NCI-H128 (cell line): ENCODE measurements around the gene PTPN3.
A peak's percentile ranks its signal among the peaks of the same experiment; 100 is the strongest.
"Not testable (repeated sequence)": the region's sequence is repeated elsewhere in the genome, so short reads cannot be mapped to it uniquely, and the experiment has no call there.

Source experiments
- DNase-seq: peaks from one replicate; lab custom pipeline; 2025; ENCODE audit not compliant: unreplicated experiment; lab: John Stamatoyannopoulos, UW

The PTPN3 gene

DNA sequence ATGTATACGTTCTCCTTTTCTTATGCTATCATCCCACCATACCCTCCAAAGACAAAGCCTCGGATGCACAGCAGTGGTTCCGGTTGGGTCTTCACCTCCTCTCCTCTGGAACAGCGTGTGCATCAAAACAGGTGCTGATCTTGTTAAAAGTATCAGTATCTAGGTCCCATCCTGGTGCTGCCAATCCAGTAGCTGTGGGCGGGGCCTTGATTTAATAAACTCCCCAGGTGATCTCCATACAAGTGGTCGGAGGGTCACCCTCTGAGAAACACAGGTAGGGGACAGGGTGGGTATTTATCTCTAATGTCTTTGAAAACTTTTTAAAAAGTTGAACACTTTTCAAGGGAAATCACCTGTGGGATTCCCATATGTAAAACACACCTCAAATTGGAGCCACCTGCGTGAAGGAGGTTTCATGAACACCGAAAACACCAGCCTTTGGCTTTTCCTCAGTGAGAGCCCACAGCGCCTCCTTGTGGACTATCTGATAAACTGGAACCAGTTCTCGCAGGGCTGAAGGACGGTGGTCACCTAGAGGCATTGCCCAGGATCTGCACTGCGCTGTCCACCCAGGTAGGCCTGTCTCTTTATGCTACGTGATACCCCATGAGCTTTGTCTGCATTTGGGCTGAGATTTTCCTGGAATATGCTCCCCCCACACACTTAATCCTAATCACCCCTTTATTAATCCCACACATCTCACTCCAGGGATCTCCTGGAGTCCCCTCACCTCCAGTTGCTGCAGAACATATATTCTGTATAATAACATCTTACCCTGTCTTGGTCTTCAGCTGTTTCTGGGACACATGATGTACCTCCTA is 96.7 kb downstream of the PTPN3 start:
- DNase-seq = peak; percentile 6

DNA sequence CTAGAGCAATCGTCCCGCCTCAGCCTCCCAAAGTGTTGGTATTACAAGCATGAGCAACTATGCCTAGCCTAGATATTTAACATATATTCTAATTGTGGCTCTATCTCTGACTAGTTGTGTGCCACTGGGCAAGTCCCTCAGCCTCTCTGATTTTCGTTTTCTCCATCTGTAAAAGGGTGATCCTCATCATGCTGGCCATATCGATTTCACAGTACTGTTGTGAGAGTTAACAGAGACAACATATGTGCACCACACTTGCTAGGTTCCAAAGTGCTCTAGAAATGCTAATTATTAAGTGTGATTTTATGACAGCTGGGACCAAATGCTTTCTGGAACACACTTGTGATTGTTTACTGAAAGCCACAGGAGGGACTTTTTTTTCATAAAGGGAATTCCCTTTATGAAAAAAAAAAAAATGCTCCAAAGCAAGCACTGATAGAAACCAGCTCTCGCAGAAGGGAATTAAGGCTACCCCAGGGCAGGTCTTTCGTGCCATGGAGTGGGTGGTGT is 98.8 kb downstream of the PTPN3 start:
- no peak for DNase-seq

DNA sequence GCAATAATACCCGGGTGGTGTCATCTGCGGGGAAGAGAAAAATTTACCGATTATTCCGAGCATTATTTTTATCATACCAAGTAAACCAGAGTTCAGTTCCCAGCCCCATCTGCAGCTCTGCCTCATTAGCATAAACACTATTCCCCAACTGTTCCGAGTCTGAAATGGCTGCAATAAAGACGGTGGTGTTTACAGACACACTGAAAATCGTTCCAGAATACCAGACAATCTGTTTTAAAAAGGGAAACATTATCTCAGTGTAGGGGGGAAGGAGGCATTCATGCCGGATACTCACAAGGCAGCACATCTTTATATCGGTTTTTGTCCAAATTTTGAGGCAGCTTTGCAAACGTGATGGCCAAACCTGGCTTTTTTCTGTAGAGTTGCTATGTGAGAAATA is 106.9 kb downstream of the PTPN3 start:
- no peak for DNase-seq

DNA sequence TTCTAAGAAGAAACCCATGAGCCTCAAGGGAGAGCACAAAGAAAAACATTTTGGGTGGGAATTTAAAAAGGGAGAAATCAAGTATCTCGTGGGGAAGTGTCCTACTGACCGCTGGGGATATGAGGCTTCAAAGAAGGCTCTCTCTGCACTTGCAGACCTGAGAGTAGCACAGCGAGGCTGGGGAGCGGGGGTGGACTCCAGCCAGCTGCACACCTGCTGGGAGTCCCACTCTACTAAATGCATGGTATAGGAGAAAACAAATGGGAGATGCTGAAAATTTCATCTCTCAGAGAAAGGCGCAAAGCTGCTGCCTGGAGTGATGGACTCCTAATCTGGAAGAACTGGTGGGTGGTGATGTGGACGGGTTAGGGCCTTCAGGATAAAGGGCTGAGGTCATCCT is 110.3 kb downstream of the PTPN3 start:
- no peak for DNase-seq

DNA sequence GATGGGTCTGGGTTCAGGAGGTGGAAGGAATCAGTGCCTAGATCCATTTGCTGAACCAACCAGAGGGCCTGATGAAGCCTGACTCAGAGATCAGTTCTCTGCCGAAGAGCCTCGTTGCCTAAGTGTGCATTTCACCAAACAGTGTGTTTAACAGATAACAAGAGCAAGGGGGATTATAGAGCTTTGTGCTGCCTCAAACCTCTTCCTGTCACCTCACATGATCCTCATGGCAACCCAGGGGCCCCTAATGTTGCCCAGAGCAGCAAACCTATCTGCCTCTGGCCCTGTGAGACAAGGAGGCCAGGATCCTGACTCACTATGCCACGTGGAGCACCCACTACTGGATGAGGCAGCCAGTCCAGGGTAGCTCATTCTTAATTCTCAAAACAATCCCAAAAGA is 110.9 kb downstream of the PTPN3 start:
- DNase-seq = no peak

DNA sequence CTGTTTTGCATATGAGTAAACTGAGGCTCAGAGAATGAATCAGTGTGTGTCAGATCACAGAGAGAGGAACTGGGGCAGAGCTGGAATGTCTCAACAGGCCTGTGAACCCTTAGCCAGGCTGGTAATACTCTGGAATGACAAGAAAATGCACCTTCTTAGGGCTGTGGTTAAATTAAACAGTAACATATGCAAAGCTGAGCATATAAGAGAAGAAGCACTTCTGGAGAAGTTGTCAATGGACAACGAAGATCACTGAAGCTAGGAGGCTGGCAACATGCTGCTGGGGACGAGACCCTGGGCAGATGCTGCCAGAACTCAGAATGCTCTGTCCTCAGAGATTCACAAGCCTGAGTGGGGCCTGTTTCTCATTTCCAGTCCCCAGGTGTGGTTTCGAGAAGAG is 112.6 kb downstream of the PTPN3 start:
- no peak for DNase-seq

DNA sequence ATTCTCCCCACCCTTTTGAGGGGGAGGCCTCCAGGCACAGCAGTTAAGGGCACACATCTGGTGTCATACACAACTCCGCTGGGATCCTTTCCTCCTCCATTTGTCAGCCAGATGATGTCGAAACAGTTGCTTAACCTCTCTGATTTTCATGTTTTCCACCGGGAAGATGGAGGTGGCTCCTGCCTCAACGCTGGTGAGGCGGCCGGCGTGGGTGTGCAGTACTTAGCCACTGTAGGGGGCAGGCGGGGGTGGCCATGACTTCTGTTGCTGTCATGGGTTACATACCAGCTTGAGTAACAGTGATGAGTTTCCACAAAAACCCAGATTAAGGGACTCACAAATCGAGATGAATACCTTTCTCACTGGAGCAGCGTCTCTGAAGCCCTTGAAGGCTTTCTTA is 114.2 kb downstream of the PTPN3 start:
- no peak for DNase-seq

DNA sequence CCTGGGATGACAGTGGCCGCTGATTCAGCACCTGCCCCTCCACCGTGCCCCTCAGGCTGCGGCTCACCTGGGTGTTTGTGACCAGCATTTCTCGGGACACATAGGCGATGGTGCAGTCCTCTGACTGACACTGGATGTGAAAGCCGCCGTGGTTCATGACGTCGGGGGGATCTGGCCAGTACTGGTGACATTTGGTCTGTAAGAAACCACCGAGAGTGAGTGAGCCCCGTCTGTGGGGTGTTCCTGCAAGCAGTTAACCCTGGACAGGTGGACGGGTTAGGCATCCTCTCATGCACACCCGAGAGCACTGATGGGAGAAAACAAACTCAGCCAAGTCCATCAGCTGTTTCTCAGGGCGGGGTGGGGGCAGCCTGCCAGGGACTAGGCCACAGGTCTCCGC is 114.8 kb downstream of the PTPN3 start:
- DNase-seq = no peak

DNA sequence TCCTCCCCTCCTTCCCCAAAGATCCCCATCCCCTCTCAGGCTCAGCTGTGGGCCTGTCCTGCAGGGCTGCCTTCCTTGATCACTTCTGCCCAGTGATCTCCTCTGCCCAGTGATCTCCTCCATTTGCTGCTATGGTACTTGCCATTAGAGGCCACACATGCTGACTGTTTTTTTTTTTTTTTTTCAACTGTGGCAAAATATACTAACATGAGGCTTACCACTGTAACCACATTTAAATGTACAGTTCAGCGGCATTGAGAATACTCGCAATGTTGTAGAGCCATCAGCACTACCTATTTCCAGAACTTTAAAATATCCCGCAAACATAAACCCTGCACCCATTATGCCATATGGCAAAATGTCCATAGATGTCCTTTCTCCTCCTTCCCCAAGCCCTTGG is 115.5 kb downstream of the PTPN3 start:
- no peak for DNase-seq

DNA sequence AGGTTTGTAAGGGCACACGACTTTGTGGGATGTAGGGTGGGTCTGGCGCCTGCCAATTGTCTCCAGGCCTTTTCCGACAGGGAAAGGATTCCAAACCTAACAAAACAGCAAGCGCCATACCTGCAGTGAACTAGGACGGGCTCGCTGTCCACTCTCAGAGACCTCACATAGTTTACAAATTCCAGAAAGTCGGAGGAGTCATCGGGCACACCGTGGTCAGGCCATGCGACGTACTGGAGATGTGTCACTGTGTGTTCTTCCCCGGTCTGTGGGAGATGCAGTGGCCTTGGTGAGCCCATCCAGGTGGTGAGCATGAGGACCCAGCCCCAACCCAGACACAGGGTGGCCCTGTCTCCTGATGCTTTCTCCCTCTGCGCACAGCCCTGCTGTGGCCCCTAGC is 115.9 kb downstream of the PTPN3 start:
- no peak for DNase-seq

DNA sequence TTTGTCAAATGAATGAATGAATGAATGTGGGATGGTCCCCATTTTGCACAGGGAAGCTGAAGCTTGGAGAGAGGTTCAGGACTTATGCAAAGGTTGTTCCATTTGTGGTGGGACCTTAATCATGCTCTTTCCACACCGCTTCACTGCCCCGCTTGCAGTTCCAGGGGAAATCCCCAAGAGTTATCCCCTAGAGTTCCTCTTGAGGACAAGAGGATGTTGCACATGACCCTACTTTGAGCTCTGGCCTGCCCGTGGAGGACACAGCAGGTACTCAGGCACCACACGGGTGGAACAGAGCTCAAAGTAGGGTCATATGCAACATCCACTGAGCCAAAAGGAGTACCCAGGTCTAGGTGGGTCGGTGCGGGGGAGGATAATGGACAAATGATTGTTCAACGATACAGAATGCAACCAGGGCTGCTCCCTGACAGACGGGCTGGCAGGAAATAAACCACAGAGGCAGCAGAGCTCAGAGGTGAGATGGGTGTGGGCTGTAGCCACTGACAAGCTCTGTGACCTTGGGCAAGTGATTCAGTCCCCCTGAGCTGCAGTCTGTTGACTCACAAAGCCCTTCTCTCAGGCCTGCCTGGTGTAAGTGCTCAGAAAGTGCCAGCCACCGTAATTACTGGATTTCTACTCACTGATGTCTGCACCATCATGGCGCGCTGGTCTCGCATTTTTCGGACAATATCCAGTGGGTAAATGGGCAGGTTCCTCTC is 116.9 kb downstream of the PTPN3 start:
- no peak for DNase-seq

DNA sequence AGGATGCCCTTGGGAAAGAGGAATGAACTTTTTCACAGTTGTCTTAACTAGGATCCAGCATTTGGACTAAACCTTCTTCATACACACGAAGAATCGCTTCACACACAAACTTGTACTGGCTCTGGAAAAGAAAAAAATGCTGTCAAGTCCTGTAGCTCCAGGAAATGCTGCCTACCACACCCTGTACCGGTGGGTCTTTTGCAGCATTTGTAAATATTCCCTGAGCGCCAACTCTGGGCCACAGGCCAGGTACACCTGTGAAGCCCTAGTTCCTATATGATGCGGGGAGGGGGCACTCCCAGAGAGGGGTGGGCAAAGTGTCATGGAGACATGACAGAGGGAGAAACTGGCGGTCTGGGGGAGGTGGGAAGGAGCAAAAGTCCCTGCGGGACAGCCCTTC is 118.6 kb downstream of the PTPN3 start:
- no peak for DNase-seq

DNA sequence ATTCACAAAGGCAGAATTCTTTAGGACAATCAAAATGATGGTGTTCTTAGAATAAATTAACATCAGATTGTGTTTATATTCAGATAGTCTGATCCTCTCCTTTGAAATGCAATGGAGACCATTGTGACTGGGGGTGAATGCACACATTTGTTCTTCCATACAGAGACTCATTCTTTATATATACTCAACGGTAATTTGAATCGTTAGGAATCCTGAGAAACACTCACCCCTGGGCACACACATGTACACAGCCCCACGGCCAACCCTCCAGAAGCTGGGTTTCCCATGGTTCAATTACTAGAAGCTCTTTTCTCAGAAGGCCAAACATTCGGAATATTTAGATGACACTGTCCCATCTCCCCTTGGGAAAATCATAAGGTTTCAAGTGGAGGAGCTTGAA is 119.8 kb downstream of the PTPN3 start:
- DNase-seq = no peak

DNA sequence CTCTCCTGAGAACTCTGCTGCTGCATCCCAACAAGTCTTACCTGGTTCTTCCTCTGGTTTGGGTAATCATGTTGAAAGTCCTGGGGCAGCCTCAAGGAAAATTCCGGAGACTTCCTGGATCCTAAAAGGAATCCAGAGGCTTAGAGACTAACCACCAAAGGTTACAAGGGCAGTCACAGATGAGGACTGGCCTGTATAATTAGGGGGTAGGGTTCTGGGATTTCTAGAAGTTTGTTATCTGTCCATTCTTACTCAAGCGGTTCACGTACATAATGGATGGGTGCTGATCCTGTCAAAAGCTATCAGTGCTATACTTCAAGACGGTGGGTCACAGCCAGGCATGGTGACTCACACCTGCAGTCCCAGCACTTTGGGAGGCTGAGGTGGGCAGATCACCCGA is 125.9 kb downstream of the PTPN3 start:
- DNase-seq = no peak

DNA sequence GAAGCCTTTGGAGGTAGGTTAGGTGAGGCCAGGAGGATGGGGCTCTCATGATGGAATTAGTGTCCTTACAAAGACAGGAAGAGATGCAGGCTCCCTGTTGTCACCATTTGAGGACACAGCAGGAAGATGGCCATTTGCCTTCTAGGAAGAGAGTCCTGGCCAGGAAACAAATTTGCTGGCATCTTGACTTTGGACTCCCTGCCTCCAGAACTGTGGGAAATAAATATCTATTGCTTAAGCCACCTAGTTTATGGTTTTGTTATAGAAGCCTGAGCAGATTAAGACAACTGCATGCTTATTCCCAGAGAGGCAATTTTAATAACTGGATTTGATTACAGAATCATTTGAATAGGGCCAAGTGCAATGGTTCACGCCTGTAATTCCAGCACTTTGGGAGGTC is 126.7 kb downstream of the PTPN3 start:
- DNase-seq = no peak

DNA sequence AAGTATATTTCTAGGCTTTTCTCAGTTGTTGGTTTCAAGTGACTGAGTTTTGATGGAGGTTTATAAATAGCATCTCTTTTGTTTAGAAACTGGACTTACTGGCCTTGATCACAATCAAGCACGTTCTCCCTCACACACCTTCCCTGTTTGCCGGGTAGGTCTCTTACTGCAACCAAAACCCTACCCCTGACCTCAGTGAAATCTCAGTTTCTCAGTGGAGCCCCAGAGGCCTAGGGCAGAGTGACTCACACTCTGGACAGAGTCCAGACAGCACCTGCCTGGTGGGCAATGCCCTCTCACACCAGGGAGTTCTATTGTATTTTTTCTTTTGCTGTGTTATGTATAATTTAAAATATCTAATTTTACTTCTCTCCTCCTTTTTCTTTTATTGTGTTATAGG is 128.8 kb downstream of the PTPN3 start:
- no peak for DNase-seq

DNA sequence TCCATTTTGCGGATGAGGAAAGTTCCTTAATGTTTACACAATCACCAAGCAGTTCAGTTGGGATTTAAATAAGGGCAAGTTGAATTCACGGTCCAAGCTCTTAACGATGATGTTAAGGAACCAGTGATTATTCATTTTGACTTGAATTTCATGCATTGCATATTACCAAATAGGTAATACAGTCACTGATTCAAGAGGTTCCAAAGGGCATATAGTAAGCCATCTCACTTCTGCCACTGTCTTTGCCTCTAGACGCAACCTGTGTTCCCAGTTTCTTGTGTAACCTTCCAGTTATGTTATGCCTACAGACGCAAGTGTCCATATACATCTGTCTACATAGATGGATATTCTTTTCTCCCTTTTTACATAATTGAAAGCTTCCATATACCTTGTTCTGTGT is 137.3 kb downstream of the PTPN3 start:
- no peak for DNase-seq

DNA sequence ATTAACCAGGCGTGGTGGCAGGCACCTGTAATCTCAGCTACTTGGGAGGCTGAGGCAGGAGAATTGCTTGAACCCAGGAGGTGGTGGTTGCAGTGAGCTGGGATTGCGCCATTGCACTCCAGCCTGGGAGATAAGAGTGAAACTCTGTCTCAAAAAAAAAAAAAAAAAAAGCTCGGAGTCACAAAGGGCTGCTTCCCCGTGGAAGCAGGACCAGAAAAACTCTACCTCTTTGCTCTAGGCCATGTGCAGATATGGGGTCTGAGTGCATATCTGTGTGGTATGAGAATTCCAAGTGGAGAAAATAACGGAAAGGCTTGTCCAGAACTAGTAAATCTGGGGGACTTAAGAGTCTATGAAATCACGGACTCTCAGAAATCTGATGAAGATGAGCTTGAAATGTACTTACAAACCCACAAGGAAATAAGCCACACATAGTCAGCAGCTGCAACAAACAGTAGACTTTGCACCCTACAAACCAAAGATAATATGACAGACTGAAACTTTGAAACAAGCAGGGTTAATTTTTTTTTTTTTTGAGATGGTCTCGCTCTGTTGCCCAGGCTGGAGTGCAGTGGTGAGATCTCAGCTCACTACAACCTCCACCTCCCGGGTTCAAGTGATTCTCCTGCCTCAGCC is 139.0 kb downstream of the PTPN3 start:
- DNase-seq = not testable (repeated sequence)

DNA sequence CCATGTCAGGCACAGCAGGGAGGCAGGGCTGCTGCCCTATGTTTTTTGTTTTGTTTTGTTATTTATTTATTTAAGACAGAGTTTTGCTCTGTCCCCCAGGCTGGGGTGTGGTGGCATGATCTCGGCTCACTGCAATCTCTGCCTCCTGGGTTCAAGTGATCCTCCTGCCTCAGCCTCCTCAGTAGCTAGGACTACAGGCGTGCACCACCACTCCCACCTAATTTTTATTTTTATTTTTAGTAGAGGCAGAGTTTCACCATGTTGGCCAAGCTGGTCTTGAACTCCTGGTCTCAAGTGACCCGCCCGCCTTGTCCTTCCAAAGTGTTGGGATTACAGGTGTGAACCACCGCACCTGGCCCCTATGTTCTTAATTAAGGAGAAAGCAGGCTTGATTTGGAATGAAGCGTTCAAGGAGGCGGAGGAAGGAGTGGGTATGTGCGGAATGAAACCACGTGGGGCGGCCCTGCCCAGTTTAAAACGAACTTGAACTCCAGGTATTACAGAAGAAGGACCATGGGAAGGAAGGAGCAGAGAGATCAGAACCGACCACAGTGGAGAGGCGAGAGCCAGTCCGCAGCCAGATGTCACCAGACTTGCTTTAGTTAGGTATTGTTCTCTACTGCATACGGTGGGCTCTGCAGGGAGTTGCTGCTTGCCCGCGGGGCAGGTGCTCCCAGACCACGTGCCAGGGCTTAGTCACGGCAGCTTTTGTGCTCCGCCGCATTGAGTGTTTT is 142.4 kb downstream of the PTPN3 start:
- DNase-seq = peak; percentile 64

DNA sequence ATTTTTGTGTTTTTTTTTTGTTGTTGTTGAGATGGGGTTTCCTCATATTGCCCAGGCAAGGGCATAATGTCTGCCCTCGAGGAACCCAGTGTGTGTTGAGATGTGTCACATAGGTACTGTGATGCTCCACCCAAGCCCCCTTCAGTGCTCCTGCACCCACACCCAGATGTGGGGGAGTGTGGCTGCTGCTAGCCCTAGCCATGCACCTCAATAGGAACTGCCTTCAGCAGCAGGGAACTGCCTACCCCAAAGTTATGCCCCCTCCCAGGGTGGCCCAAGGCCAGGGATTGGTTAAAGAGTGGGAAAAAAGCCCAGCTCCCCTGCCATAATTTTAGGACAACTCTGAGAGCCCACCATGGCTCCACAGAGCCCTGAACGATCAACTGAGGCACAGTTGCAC is 143.9 kb downstream of the PTPN3 start:
- no peak for DNase-seq

DNA sequence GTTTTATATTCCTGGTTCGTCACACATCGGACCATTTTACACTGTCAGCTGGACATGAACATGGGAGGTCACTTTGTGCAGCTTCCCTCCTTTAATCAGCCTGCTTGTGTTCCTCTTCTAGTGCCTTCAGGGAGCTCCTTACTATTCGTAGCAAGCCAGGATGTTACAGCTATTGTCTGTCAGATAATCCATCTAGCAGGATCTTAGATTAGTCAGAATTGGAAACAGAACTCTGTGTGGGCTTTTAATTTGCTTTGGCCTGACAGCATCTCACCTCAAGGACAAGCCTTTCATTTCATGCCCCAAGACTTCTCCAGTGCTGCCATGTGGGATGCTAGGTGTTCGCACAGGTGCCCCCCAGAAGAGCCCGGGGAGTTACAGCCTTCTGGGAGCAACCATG is 147.1 kb downstream of the PTPN3 start:
- no peak for DNase-seq
